Activated CD4-positive, CD25-positive, alpha-beta regulatory T cell treated with anti-CD3 and anti-CD28 coated beads, Interleukin-2, amount 50 U/mL, for 24 hours (primary cell): ENCODE results near the gene FHIT.
A peak's percentile ranks its signal among the peaks of the same experiment; 100 is the strongest.

ENCODE experiments used
- ATAC-seq, 2 donors: fragments of 150-1000 bp; cut with Tn5 transposase; one replicate each; pipeline ENCODE4 v1.10.0; 2021; ENCODE audit warnings: mild to moderate bottlenecking in 1 of 2, moderate library complexity in 1 of 2

The FHIT gene

DNA sequence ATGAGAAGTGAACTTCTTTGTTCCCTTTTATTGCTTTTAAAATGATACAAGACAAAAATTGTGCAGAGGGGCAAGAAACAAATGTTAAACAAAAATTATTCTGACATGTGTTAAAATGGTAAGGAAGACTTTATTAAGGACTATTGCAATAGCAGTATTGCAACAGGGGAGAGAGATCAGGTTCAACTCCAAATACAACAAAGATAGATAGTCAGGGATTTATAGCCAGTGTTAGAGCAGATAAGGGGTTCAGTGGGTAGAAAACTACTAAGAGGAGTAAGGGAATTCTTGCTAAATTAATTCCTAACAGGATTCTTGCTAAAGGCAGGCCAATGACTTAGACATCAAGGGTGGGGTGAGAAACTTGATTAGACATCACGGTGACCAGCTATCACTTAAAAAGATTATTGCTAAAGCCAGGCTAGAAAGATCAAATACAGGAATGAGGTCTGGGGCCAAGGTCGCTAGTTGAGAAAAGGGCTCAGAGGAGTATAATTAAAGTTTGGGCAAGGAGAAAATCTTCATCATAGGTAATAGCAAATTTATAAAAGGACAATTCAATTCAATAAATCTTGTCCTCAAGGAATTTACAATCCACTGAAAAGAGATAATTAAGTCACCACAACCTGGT lies 81.5 kb downstream of the FHIT start:
- ATAC-seq = no peak

- ATAC-seq = no peak
Observed at GRCh38 chr3:61168286-61168685, 83.0 kb downstream of the FHIT start.

DNA sequence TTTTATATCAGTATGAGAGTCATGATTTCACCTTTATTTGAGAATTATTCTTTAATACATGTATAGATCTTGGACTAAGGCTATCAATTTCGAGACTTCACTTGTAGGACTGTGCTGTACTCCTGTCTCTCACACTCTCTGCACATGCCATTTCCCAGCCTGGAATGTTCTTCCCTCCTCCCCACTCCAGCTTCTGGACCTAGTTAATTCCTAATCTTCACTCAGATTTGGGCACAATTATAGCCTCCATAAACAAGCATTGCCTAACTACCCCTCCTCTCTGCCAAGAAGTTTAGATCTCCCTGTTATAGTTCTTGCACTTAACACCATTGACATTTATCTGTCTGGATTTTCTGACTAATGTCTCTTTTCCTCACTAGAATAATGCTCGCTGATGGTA lies 88.3 kb downstream of the FHIT start:
- no peak for ATAC-seq

DNA sequence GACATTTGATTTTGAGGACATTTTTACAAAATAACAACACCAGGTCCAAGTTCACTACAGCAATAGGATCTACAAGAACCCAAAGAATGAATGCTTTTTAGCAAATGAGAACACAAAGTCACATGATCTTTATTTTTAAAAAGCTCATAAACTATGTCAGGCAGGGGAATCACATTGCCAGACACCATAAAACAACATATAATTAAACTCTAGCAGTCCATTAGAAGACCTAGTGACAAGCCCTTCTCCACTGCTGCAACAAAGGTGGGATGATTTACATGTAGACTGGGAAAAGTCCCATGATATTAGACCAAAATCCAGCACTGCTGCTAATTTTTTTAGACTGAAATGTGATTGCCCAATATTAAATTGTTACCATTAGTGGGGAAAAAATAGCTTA lies 92.6 kb downstream of the FHIT start:
- ATAC-seq = no peak

DNA sequence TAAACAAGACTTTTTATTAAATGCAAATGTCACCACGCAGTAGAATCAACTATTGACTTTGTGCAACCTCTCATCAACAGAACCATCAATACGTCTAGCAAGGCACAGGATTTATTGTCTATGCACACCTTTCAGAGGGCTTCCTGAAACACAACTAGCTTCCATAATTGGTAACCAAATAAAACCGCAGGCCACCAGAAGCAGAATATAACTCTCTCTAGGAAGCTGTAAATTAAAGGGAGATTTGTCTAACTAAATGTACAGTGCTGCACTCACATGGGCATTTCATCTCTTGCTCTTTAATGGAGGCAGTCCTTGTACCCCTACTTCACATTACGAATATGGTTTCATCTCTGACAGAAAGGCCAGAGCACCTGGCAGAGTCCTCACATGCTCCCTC lies 93.0 kb downstream of the FHIT start:
- no peak for ATAC-seq

GRCh38 chr3:61157414-61157813 lies 93.8 kb downstream of the FHIT start:
- peak in 1 of 2 donors; percentile 17 for ATAC-seq

DNA sequence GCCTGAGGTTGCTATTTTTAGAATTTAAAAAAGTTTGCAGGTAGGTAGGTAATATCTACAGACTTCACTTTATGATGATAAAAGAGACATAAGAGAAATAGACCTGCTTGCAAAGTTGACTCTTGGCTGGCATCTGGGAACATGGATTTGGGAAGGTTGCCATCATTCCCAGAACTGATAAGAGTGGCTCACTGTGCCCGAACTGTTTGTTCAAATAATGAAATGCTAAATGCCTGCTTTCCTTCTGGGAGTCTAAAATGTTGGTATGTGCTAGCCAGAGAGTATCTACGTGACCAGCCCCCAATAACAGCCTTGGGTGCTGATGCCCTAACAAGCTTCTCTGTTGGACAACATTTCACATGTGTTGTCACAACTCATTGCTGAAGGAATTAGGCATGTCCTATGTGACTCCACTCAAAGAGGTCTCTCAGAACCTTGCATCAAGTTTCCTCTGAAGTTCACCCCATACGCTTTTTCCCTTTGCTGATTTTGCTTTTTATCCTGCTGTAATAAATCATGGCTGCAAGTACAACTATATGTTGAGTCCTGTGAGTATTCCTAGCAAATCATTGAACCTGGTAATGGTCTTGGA lies 95.5 kb downstream of the FHIT start:
- ATAC-seq = no peak

DNA sequence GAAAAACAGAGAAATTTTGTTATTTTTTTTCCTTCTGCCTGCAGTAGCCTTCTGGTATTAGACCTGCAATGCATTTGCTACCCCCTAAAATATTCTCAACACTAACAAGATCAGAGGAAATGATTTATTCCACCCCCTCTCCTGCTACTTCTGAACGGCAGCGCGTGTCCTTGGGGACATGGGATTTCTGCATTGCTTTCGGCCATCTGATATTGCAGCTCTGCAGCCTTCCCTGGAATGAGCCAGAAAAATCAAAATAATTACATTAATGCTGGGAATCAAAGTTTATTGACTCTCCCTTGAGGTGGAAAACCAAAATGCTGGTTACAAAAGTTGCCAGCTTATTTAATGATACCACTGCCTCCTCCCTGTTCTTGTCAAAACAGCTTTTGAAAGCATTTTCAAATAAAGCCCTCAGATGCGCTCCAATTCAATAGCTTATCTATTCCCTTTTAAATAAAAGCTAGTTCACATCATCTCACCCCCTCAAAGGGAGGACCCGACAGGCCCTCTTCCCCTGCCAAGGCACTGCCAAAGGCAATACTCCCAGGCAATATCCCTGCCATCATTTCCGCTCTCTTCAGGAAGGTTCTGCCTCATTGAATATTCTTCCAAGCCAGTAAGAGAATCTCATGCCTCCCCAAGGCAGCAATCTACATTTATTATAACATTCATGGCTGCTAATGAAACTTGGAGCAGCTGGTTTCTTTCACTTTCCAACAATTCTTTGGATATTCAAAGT lies 96.6 kb downstream of the FHIT start:
- ATAC-seq = no peak

- ATAC-seq = no peak
Observed at GRCh38 chr3:61152071-61152470, 99.2 kb downstream of the FHIT start.

GRCh38 chr3:61149236-61149635 lies 102.0 kb downstream of the FHIT start:
- ATAC-seq = no peak

DNA sequence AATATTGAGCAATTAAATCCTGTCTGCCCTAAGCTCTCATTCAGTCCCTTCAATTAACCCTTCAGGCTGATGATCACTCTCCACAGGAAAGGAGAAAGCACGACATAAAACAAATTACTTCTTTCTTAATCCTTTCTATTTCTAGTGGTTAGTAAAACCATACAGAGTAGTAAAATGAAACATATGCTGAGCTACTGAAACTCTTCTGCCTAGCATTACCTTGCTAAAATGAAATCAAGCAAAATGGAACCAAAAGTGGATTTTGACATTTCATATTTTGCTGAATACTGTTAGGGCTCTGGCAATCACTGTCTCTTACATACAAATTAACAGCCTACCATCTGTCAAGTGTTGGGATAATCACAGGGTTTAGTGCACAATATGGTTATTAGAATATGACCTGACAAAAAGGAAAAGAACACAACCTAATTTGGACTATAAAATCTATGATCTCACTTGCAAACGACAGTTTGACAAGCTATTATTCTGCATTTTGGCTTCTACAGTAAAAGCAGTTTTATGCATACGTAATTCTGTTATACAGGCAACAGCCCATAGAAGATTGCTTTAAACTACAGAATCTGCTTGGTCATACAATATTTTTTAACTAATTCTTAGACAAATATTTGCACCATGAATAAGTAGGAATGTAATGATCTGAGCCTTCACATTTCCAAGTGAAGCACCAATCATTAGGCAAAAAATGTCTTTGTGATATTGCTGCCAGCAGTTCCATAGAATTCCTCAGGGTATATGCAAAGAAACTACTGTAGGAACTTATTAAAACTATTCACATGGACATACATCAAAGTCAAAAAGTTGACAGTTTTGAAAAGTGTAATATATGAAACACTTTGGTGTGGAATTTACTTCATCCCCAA lies 105.0 kb downstream of the FHIT start:
- no peak for ATAC-seq

GRCh38 chr3:61141697-61142096 lies 109.6 kb downstream of the FHIT start:
- no peak for ATAC-seq

GRCh38 chr3:61141227-61141626 lies 110.0 kb downstream of the FHIT start:
- no peak for ATAC-seq

DNA sequence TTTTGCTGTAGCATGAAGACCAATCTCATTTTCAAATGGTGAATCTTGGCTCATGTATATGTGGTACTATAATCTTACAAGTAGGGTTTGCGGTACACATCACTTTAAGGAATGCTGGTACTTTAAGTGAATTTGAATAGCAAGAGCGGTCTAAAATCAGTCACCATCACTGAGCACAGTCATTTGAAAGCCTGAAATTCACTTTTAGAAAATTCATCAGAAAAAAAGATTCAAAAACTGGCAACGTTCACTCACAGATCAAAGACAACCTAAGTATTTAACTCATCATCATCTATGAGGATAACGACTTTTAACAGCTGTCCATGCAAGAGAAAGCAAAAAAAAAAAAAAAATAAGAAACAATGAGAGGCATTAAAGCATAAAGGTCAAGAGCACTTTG lies 111.6 kb downstream of the FHIT start:
- no peak for ATAC-seq

DNA sequence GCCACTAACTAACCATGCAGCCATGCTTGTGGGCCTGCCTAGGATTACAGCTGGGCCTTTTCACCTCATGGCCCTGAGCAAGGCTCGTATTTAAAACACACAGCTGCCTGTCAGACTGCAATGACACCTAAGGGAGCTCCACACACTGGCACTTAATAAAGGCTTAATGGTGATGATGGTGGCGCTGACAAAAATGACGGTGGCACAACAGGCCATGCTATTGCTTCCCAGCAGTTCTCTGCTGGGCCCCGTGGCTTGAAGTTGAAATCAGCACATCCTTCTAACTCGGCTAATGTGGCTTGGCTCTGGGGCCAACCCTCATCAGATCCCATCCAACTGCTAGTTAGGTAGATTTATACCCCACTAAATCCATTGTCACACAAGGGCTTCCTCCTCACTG lies 112.9 kb downstream of the FHIT start:
- ATAC-seq = no peak

DNA sequence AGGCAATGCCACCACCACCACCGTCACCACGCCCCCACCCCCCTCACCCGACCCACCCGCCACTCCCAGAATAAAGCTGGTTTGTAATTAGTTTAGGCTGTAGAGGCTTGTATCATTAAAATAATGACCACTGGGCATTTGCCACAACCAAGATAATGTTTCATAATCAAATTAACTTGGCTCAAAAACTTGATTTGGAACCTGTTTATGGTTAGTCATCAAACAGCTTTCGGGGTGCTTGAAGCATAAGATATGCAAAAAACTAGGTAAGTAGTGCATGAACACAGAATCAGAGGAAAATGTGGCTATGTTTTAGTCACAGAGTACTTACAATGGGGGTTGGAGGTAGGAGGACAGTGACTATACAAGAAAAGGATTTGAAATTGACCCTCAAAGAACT lies 115.1 kb downstream of the FHIT start:
- no peak for ATAC-seq

DNA sequence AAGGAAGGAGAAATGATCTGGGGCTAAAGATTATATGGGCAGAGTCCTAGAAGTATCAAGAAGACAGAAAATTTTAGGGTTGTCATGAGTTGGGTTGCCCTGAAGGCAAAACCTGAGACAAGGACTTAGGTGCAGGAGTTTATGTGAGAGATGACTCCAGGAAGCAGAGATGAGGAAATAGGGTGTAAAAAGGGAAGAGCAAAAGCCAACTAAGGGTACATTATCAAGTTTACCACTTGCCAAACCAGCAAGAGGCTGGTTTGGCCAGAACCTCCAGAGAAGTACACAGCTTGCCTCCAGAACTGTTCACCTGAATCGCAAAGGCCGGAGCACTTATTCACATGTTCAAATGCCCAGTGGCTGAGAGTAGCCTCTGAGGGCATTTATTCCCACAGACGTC lies 116.7 kb downstream of the FHIT start:
- no peak for ATAC-seq

GRCh38 chr3:61132062-61132461 lies 119.2 kb downstream of the FHIT start:
- no peak for ATAC-seq

GRCh38 chr3:61118830-61119229 lies 132.4 kb downstream of the FHIT start:
- ATAC-seq = no peak

- ATAC-seq = no peak
Observed at GRCh38 chr3:61117045-61117898, 134.0 kb downstream of the FHIT start.

- ATAC-seq = no peak
Observed at GRCh38 chr3:61114316-61114953, 136.8 kb downstream of the FHIT start.

GRCh38 chr3:61111825-61112224 lies 139.4 kb downstream of the FHIT start:
- peak; percentile 38 to 46 for ATAC-seq
